ENCODE measurements around the gene KLF5.

- no peak for TF ChIP-seq JUNB (IDR thresholded peaks at IDR 0.05; ENCODE audit: unreplicated experiment)
- TF ChIP-seq, protein P1, sequence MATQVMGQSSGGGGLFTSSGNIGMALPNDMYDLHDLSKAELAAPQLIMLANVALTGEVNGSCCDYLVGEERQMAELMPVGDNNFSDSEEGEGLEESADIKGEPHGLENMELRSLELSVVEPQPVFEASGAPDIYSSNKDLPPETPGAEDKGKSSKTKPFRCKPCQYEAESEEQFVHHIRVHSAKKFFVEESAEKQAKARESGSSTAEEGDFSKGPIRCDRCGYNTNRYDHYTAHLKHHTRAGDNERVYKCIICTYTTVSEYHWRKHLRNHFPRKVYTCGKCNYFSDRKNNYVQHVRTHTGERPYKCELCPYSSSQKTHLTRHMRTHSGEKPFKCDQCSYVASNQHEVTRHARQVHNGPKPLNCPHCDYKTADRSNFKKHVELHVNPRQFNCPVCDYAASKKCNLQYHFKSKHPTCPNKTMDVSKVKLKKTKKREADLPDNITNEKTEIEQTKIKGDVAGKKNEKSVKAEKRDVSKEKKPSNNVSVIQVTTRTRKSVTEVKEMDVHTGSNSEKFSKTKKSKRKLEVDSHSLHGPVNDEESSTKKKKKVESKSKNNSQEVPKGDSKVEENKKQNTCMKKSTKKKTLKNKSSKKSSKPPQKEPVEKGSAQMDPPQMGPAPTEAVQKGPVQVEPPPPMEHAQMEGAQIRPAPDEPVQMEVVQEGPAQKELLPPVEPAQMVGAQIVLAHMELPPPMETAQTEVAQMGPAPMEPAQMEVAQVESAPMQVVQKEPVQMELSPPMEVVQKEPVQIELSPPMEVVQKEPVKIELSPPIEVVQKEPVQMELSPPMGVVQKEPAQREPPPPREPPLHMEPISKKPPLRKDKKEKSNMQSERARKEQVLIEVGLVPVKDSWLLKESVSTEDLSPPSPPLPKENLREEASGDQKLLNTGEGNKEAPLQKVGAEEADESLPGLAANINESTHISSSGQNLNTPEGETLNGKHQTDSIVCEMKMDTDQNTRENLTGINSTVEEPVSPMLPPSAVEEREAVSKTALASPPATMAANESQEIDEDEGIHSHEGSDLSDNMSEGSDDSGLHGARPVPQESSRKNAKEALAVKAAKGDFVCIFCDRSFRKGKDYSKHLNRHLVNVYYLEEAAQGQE (IDR thresholded peaks at IDR 0.05; ENCODE audit: unreplicated experiment) = no peak
Observed at GRCh38 chr13:73081256-73081915, 22.6 kb downstream of the KLF5 start.
